Endothelial cell of umbilical vein (primary cell): ENCODE measurements around the gene TMEM43. TPM values are rescaled to one million over a fixed set of nuclear protein-coding genes. Genes with fewer than 3 reads are reported as not detected.

ENCODE experiments used
- BruUV-seq: library from RNA; stranded (reverse); fragments of 400-500 nt; replicated peaks from 2 replicates; lab custom pipeline; 2021; lab: Mats Ljungman, UMichigan
- CTCF ChIA-PET: fragments of 300-600, 350-600 bp; sonication (Branson Sonifier 250); formaldehyde crosslinking; loops from one replicate; lab custom pipeline; 2021; ENCODE audit warnings: antibody characterized with exemption, inconsistent platforms; lab: Charles Lee
- POLR2A ChIA-PET: fragments of 300-600, 350-600 bp; sonication (Branson Sonifier 250); formaldehyde crosslinking; loops from one replicate; lab custom pipeline; 2021; ENCODE audit warnings: antibody characterized with exemption, inconsistent platforms; lab: Charles Lee
- DNase-seq: peaks from one replicate; pipeline ENCODE4 v3.0.0-alpha.2; 2011; ENCODE audit warnings: low read depth, low spot score
- FAIRE-seq: peaks from 2 replicates; lab custom pipeline; 2011; peaks lifted over from hg19 to GRCh38; lab: Jason Lieb, UNC
- H2AFZ ChIP-seq: 2 replicates; pipeline ENCODE4 v1.6.0; 2012; ENCODE audit warnings: low read depth, low read length, control low read depth, inconsistent platforms
- H3K27ac ChIP-seq: 2 replicates; pipeline ENCODE4 v1.5.1; 2011; ENCODE audit warnings: low read depth, mild to moderate bottlenecking, control low read depth, low read length, moderate library complexity; ENCODE audit not compliant: insufficient read depth
- H3K27me3 ChIP-seq, 2 experiments: 2 replicates each; pipeline versions ENCODE4 v1.6.0 to v1.6.1; 2011; ENCODE audit warnings: low read length in 2 of 2, mixed read lengths in 1 of 2; ENCODE audit not compliant: control insufficient read depth in 2 of 2, insufficient read depth in 2 of 2
- H3K36me3 ChIP-seq, 2 experiments: 2 replicates in 1 of 2; 3 replicates in 1 of 2; pipeline ENCODE4 v1.5.1; 2011; ENCODE audit warnings: low read length in 2 of 2, mild to moderate bottlenecking in 1 of 2, moderate library complexity in 1 of 2; ENCODE audit not compliant: control insufficient read depth in 2 of 2, insufficient read depth in 2 of 2; ENCODE audit errors: extremely low read depth in 1 of 2
- H3K4me1 ChIP-seq: 3 replicates; pipeline ENCODE4 v1.5.1; 2011; ENCODE audit warnings: mild to moderate bottlenecking, low read length; ENCODE audit not compliant: control insufficient read depth, insufficient read depth; ENCODE audit errors: extremely low read depth
- H3K4me2 ChIP-seq: 2 replicates; pipeline ENCODE4 v1.6.1; 2011; ENCODE audit warnings: low read length, control low read depth, mixed read lengths; ENCODE audit not compliant: insufficient read depth
- H3K4me3 ChIP-seq, 3 experiments: fragments of 200-600 bp in 1 of 3; sonication (generic), shearing (Covaris generic) in 1 of 3; replicated peaks in 1 of 3; 2 replicates each; pipeline ENCODE4 v1.5.1; 2011 to 2016; ENCODE audit warnings: control low read depth in 3 of 3, low read length in 3 of 3, mild to moderate bottlenecking in 2 of 3, inconsistent platforms in 1 of 3, low read depth in 1 of 3, moderate library complexity in 1 of 3; ENCODE audit not compliant: insufficient read depth in 1 of 3
- H3K79me2 ChIP-seq: 2 replicates; pipeline ENCODE4 v1.6.0; 2012; ENCODE audit warnings: low read length, inconsistent platforms; ENCODE audit not compliant: control insufficient read depth, insufficient read depth
- H3K9ac ChIP-seq: replicated peaks from 2 replicates; pipeline ENCODE3; 2011; ENCODE audit warnings: low read length, control low read depth; ENCODE audit not compliant: insufficient read depth; ENCODE audit errors: extremely low read depth
- H3K9me1 ChIP-seq: replicated peaks from 3 replicates; pipeline ENCODE4 v1.6.0; 2011; ENCODE audit warnings: mild to moderate bottlenecking, low read length; ENCODE audit not compliant: control insufficient read depth, insufficient read depth; ENCODE audit errors: extremely low read depth
- H3K9me3 ChIP-seq: replicated peaks from 2 replicates; pipeline ENCODE4 v1.5.1; 2012; ENCODE audit warnings: low read length, inconsistent platforms; ENCODE audit not compliant: control insufficient read depth, insufficient read depth
- H4K20me1 ChIP-seq: replicated peaks from 2 replicates; pipeline ENCODE3; 2011; ENCODE audit warnings: mild to moderate bottlenecking, low read length; ENCODE audit not compliant: control insufficient read depth, insufficient read depth; ENCODE audit errors: extremely low read depth
- EZH2 ChIP-seq: IDR thresholded peaks from 2 replicates; pipeline ENCODE4 v1.6.1; 2012; ENCODE audit warnings: borderline replicate concordance, low read depth, mild to moderate bottlenecking, moderate library complexity, low read length, inconsistent platforms; ENCODE audit not compliant: severe bottlenecking
- FOS ChIP-seq: IDR thresholded peaks from 2 replicates; pipeline ENCODE4 v1.6.1; 2011; ENCODE audit warnings: mild to moderate bottlenecking, low read length, moderate library complexity, borderline replicate concordance; ENCODE audit not compliant: insufficient read depth
- GATA2 ChIP-seq: IDR thresholded peaks from 2 replicates; pipeline ENCODE4 v1.7.0; 2011; ENCODE audit warnings: low read depth, mild to moderate bottlenecking, moderate library complexity, mixed read lengths, low read length; ENCODE audit not compliant: insufficient read length, insufficient read depth
- JUN ChIP-seq: IDR thresholded peaks from 2 replicates; pipeline ENCODE4 v1.6.1; 2011; ENCODE audit warnings: borderline replicate concordance, low read depth; ENCODE audit not compliant: insufficient read length, insufficient read depth
- MYC ChIP-seq: IDR thresholded peaks from one replicate; pipeline ENCODE4 v1.6.1; 2011; ENCODE audit warnings: mild to moderate bottlenecking, low read depth, low read length
- POLR2A ChIP-seq: IDR thresholded peaks from 2 replicates; pipeline ENCODE4 v1.6.1; 2012; ENCODE audit warnings: low read depth, mild to moderate bottlenecking, control low read depth, low read length
- POLR2AphosphoS5 ChIP-seq: IDR thresholded peaks from 2 replicates; pipeline ENCODE4 v1.6.1; 2012; ENCODE audit warnings: low read depth, mild to moderate bottlenecking, control low read depth, low read length, moderate library complexity; ENCODE audit not compliant: insufficient read depth
- dilution Hi-C: fragments of 300-500 bp; cut with MboI; formaldehyde crosslinking; loops from one replicate; pipeline ENCODE4 v1.15.0; 2019; ENCODE audit warnings: low sequenced_read_pairs; ENCODE audit not compliant: extremely low pct_ligation_motif_present
- intact Hi-C: fragments of 100-400 bp; cut with micrococcal nuclease; formaldehyde crosslinking; loops from one replicate; pipeline ENCODE4 v1.10.0; 2022
- polyA plus RNA-seq, 4 experiments: library from polyadenylated mRNA; depleted of rRNA in 3 of 4; stranded (reverse) in 3 of 4; unstranded in 1 of 4; fragments of >200 nt; gene quantifications; 2 replicates each; pipeline versions ENCODE4 v1.2.1 to v1.2.3, GENCODE V29; 2011 to 2012; ENCODE audit warnings: missing spikeins in 1 of 4
- total RNA-seq: library from RNA; stranded (reverse); gene quantifications from 2 replicates; pipeline ENCODE4 v1.2.3, GENCODE V29; 2021
- TF ChIP-seq, protein P1 (sequence below), 2 donors: IDR thresholded peaks; 1 replicate in 1 of 2; 2 replicates in 1 of 2; pipeline ENCODE4 v1.5.1; 2011; ENCODE audit warnings: low read length in 2 of 2, mild to moderate bottlenecking in 2 of 2, moderate library complexity in 2 of 2, control low read depth in 1 of 2, inconsistent platforms in 1 of 2, low read depth in 1 of 2; ENCODE audit not compliant: insufficient read depth in 1 of 2; ENCODE audit errors: extremely low read depth in 1 of 2
- TF ChIP-seq, protein P2 (sequence below): IDR thresholded peaks from 2 replicates; pipeline ENCODE4 v1.6.1; 2011; ENCODE audit not compliant: insufficient read depth, insufficient read length

Gene TMEM43
- total and polyA plus RNA-seq, 2 donors (not counting 3 experiments of a cell fraction or from before 2014, with no cell fraction given): 80.6 to 119 TPM

DNA sequence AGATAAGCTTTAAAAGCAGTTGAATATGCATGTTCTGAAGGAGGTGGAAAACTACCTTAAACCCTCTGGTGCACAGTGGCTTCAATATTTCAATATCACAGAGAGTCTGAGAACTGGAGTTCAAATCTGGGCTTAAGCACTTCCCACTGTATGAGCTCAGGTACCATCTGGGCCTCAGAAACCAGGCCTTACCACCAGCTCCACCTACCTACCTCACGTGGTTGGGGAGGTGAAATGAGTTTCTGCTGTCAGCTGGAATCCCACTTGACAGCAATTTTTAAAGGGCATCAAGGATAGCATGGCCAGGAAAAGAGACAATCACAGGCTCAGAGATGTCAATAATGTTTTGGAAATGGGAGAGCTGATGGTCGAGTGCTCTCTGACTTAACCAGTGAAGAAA, 5.2 kb upstream of the TMEM43 start:
- POLR2A ChIA-PET: no interaction called here
- Histone ChIP-seq H3K4me1 (peaks cover 9% of the 10 kb centered on the region), H3K79me2 (peaks cover 14% of the 10 kb centered on the region), H3K36me3 (peaks cover 0 to 10% of the 10 kb centered on the region in 2 experiments), H3K9ac (no peak overlapping the region), H3K4me3 (no peak overlapping the region), H4K20me1 (no peaks in the 10 kb centered on the region), H3K9me3 (no peaks in the 10 kb centered on the region), H3K27ac (no peak overlapping the region), H3K27me3 (no peaks in the 10 kb centered on the region), H3K9me1 (no peaks in the 10 kb centered on the region), H2AFZ (no peak overlapping the region), H3K4me2 (no peak overlapping the region)
- CTCF ChIA-PET: interaction anchor here (1.0 kb wide), 1 partner anchor 223 kb away, joined by 4 read pairs; no protein-coding TSS in a partner anchor
- BruUV-seq: no TSS peak
- FAIRE-seq (no peak), DNase-seq (no peak)
- no peak for TF ChIP-seq EZH2
- TF ChIP-seq, protein P1, sequence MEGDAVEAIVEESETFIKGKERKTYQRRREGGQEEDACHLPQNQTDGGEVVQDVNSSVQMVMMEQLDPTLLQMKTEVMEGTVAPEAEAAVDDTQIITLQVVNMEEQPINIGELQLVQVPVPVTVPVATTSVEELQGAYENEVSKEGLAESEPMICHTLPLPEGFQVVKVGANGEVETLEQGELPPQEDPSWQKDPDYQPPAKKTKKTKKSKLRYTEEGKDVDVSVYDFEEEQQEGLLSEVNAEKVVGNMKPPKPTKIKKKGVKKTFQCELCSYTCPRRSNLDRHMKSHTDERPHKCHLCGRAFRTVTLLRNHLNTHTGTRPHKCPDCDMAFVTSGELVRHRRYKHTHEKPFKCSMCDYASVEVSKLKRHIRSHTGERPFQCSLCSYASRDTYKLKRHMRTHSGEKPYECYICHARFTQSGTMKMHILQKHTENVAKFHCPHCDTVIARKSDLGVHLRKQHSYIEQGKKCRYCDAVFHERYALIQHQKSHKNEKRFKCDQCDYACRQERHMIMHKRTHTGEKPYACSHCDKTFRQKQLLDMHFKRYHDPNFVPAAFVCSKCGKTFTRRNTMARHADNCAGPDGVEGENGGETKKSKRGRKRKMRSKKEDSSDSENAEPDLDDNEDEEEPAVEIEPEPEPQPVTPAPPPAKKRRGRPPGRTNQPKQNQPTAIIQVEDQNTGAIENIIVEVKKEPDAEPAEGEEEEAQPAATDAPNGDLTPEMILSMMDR (IDR thresholded peaks at IDR 0.05; ENCODE audit: extremely low read depth in 1 of 2, insufficient read depth in 1 of 2, low read depth in 1 of 2, low read length in 2 of 2): no peak
- TF ChIP-seq JUN: no peak
- no peak for TF ChIP-seq GATA2
- no peak for TF ChIP-seq POLR2A
- no peak for TF ChIP-seq MYC
- no peak for TF ChIP-seq POLR2AphosphoS5
- no peak for TF ChIP-seq FOS
- TF ChIP-seq, protein P2, sequence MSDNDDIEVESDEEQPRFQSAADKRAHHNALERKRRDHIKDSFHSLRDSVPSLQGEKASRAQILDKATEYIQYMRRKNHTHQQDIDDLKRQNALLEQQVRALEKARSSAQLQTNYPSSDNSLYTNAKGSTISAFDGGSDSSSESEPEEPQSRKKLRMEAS: no peak
- intact Hi-C loops (loop anchor here (5.0 kb wide), 1 partner anchor 462 kb away; no protein-coding TSS in a partner anchor), dilution Hi-C loops (no loop called here)
